Activated B cell treated with CpG ODN at 0.5 μM for 24 hours (primary cell): ENCODE data around the gene GDI1. TPM values are rescaled to one million over a fixed set of nuclear protein-coding genes. Genes with fewer than 3 reads are reported as not detected.

ENCODE experiments used
- ATAC-seq: fragments of 200-7000 bp; cut with Tn5 transposase; one replicate; pipeline ENCODE4 v1.10.0; 2021; ENCODE audit warnings: low read depth, mild to moderate bottlenecking, moderate library complexity
- CTCF ChIA-PET: fragments of 350-600 bp; sonication (Branson Sonifier 250); formaldehyde crosslinking; loops from one replicate; lab custom pipeline; 2021; ENCODE audit warnings: antibody characterized with exemption; lab: Charles Lee
- POLR2A ChIA-PET: fragments of 350-600 bp; sonication (Branson Sonifier 250); formaldehyde crosslinking; loops from one replicate; lab custom pipeline; 2021; ENCODE audit warnings: antibody characterized with exemption; lab: Charles Lee
- DNase-seq: peaks from one replicate; pipeline ENCODE4 v3.0.0; 2022
- H3K27ac Mint-ChIP-seq: one replicate; pipeline ENCODE4 v1.8.0; 2020; ENCODE audit warnings: mixed read lengths
- H3K27me3 Mint-ChIP-seq: one replicate; pipeline ENCODE4 v1.8.0; 2021; ENCODE audit warnings: mixed read lengths
- H3K36me3 Mint-ChIP-seq: one replicate; pipeline ENCODE4 v1.8.0; 2021; ENCODE audit warnings: low read depth, mixed read lengths
- H3K4me1 Mint-ChIP-seq: one replicate; pipeline ENCODE4 v1.8.0; 2021; ENCODE audit warnings: mixed read lengths
- H3K4me3 Mint-ChIP-seq: one replicate; pipeline ENCODE4 v1.8.0; 2020; ENCODE audit warnings: mild to moderate bottlenecking, mixed read lengths
- H3K9me3 Mint-ChIP-seq: one replicate; pipeline ENCODE4 v1.8.0; 2020; ENCODE audit warnings: mixed read lengths
- intact Hi-C: fragments of 100-400 bp; cut with micrococcal nuclease; formaldehyde crosslinking; loops from one replicate; pipeline ENCODE4 v1.15.1; 2024
- total RNA-seq: library from RNA; stranded (reverse); gene quantifications from 2 replicates; pipeline ENCODE4 v1.2.3, GENCODE V29; 2022
- TF ChIP-seq, protein P1 (sequence below): fragments of 200-600 bp; IDR thresholded peaks from one replicate; pipeline ENCODE4 v1.8.0; 2022; ENCODE audit warnings: antibody characterized with exemption, mild to moderate bottlenecking

The GDI1 gene
- total RNA-seq, 1 donor from 2014 or later, result 127 TPM

DNA sequence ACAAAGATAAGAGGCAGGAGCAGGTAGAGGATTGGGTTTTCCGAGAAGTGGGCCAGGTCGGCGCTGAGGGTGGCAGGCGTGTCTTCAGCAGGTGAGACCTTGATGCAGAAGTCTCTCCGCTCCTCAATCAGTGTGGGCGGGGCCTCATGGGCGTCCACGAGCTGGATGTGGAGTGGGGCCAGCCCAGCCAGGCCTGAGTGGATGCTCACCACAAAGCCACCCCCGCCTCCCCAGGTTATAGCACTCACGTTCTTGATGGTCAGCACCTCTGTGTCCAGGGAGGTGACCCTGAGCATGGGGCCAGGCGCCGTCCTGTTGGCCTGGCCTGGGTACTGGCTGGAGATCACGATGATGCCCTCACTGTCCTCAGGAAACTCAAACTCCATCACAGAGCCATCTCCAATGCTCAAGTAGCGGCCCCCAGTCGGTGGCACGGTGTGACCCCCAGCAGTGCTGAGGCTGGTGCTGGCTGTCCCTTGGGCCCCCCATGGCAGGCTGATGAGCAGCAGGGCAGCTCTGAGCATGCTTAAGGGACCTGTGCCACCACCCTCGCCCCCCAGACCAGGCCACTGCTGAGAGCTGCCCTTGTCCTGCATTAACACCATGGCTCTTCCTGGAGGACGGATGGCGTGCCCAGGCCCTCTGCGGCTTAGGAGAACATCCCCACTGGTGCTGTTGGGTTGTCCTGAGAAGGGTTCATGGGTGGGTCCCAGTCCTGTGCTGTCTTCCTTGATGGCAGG is 51.6 kb downstream of the GDI1 start:
- no peaks in the 10 kb centered on the region for H3K9me3 Mint-ChIP-seq
- no peak for ATAC-seq
- no peaks in the 10 kb centered on the region for H3K27me3 Mint-ChIP-seq
- H3K4me3 Mint-ChIP-seq, result no peak overlapping the region
- peaks cover 7% of the 10 kb centered on the region for H3K36me3 Mint-ChIP-seq
- intact Hi-C loops, result no loop called here
- DNase-seq, result no peak
- TF ChIP-seq, protein P1, sequence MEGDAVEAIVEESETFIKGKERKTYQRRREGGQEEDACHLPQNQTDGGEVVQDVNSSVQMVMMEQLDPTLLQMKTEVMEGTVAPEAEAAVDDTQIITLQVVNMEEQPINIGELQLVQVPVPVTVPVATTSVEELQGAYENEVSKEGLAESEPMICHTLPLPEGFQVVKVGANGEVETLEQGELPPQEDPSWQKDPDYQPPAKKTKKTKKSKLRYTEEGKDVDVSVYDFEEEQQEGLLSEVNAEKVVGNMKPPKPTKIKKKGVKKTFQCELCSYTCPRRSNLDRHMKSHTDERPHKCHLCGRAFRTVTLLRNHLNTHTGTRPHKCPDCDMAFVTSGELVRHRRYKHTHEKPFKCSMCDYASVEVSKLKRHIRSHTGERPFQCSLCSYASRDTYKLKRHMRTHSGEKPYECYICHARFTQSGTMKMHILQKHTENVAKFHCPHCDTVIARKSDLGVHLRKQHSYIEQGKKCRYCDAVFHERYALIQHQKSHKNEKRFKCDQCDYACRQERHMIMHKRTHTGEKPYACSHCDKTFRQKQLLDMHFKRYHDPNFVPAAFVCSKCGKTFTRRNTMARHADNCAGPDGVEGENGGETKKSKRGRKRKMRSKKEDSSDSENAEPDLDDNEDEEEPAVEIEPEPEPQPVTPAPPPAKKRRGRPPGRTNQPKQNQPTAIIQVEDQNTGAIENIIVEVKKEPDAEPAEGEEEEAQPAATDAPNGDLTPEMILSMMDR, result no peak
- ChIA-PET CTCF (no interaction called here), POLR2A (interaction anchor here (1.0 to 2.4 kb wide), 4 partner anchors 9 to 78 kb away, joined by 3 to 18 read pairs (median 8); partner anchors contain the start of genes DNASE1L1, LAGE3, PLXNA3 and TAFAZZIN)
- no peak overlapping the region for H3K27ac Mint-ChIP-seq
- H3K4me1 Mint-ChIP-seq, result peaks cover 12% of the 10 kb centered on the region

DNA sequence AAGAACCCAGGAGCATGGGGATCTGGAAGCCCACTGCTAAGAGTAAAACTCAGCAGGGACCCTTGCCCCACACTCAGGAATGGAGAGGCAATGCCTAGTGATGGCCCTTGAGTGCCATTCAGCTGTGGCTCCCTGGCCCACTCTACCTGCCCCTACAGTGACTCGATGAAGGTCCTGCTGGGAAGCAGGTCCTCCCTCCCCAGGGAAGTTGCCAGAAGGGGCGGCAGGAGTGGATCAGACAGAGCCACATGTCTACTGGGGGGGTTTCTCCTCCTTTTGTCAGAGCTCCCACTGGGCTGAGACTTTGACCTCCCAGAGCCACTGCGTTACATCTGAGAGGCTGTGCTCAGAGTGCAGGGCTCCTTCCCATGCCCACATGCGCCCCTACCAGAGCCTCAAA is 52.2 kb downstream of the GDI1 start:
- DNase-seq (no peak), ATAC-seq (no peak)
- Mint-ChIP-seq H3K27me3 (no peaks in the 10 kb centered on the region), H3K9me3 (no peaks in the 10 kb centered on the region), H3K4me3 (peak overlapping the region; percentile 86), H3K36me3 (peaks cover 4% of the 10 kb centered on the region), H3K4me1 (peaks cover 10% of the 10 kb centered on the region), H3K27ac (peak overlapping the region; percentile 85)
- TF ChIP-seq, protein P1, result no peak
- intact Hi-C loops, result no loop called here
- POLR2A ChIA-PET, result interaction anchor here (1.0 to 3.1 kb wide), 11 partner anchors 9 to 508 kb away, joined by 3 to 34 read pairs (median 12); partner anchors contain the start of genes DNASE1L1, EMD, FAM3A and LAGE3
- CTCF ChIA-PET, result no interaction called here

DNA sequence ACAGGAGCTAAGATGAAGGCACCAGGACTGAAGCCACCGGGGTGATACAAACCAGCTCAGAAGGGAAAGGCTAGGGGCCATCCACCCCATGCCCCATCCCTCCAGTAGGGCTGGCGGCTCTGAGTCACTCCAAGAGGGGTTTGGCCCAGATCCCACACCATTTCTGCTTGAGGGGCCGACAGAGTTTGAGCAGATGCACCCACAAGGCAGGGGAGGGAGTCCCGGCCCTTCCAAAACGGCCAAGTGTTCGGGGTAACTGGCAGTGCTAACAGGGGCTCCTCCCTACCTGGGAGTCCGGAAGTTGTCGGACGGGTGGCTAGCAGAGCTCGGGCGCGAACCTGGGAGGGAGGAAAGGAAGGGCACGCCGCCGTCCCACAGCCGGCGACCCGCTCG is 53.1 kb downstream of the GDI1 start:
- H3K27ac Mint-ChIP-seq, result peak overlapping the region; percentile 85
- H3K9me3 Mint-ChIP-seq, result no peaks in the 10 kb centered on the region
- ChIA-PET CTCF (interaction anchor here (0.8 to 1.0 kb wide), 2 partner anchors 27 to 117 kb away, joined by 3 read pairs; no protein-coding TSS in a partner anchor), POLR2A (interaction anchor here (0.5 to 3.1 kb wide), 19 partner anchors 10 to 519 kb away, joined by 3 to 34 read pairs (median 6); partner anchors contain the start of genes ATP6AP1, DNASE1L1, EMD and FAM3A)
- H3K36me3 Mint-ChIP-seq, result peaks cover 4% of the 10 kb centered on the region
- H3K27me3 Mint-ChIP-seq, result no peaks in the 10 kb centered on the region
- H3K4me3 Mint-ChIP-seq, result peak overlapping the region; percentile 86
- DNase-seq, result no peak
- peak; percentile 5 for ATAC-seq
- intact Hi-C loops, result loop anchor here (1.0 to 5.0 kb wide), 4 partner anchors 11 to 93 kb away; partner anchors contain the start of genes FAM3A, LAGE3, PLXNA3 and RPL10
- peaks cover 10% of the 10 kb centered on the region for H3K4me1 Mint-ChIP-seq
- TF ChIP-seq, protein P1, result no peak

DNA sequence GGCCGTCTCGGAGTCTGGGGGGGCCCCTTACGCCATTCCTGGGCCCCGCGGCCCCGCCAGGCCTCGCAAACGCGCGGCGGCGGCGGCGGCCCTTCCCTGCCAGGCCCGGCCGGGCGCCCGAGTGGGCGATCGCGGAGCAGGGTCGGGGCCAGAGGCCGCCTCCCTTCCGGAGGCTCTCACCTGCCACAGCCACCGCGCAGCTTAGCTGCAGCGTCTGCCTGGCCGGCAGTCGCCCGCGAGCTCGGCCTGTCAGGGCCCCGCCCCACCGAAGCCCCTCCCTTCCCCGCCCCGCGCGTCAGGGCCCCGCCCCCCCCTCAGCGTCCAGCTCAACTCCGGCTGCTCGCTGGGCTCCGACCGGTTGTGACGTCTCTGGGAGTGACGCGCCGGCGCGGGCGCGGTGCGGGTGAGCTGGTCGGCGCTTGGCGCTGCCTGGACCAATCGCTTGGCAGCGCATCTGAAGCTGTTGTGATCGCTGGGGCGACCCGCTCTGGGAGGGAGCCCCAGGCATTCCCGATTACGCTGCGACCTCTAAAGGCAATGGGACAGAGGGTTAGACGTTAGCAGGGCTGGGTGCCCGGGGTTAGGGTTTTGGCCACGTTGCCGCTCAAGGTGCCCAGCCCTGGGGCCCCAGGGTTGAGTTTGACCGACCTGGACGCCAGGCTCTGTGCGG is 53.6 kb downstream of the GDI1 start, which contains the start of gene SLC10A3:
SLC10A3 (minus strand) TSS at position 216 of the 670 bp plus-strand sequence. CDS start 1,689 bp downstream, outside the sequence.
- ATAC-seq (peak; percentile 82), DNase-seq (peak; percentile 77)
- H3K36me3 Mint-ChIP-seq, result peaks cover 4% of the 10 kb centered on the region
- TF ChIP-seq, protein P1, result no peak
- intact Hi-C loops, result loop anchor here (1.0 to 5.0 kb wide), 4 partner anchors 11 to 93 kb away; partner anchors contain the start of genes FAM3A, LAGE3, PLXNA3 and RPL10
- ChIA-PET POLR2A (interaction anchor here (0.5 to 3.1 kb wide), 21 partner anchors 9 to 519 kb away, joined by 3 to 34 read pairs (median 5); partner anchors contain the start of genes ATP6AP1, DNASE1L1, EMD and FAM3A), CTCF (interaction anchor here (0.8 to 1.0 kb wide), 2 partner anchors 26 to 117 kb away, joined by 3 read pairs; no protein-coding TSS in a partner anchor)
- H3K4me1 Mint-ChIP-seq, result peaks cover 10% of the 10 kb centered on the region
- H3K27me3 Mint-ChIP-seq, result no peaks in the 10 kb centered on the region
- peak within 1 kb of the TSS; percentile 93 for H3K27ac Mint-ChIP-seq
- no peaks in the 10 kb centered on the region for H3K9me3 Mint-ChIP-seq
- H3K4me3 Mint-ChIP-seq, result peak within 1 kb of the TSS; percentile 88

Other genes starting within 250 kb of the GDI1 start
- not detected in 2 replicates for gene OPN1MW2, start 217.4 kb upstream of the GDI1 start, total RNA-seq
- gene OPN1MW3, start 179.6 kb upstream of the GDI1 start, total RNA-seq, result not detected in 2 replicates
- gene TEX28, start 142.0 kb upstream of the GDI1 start, total RNA-seq, result not detected in 2 replicates
- not detected in 2 replicates for gene TKTL1, start 141.4 kb upstream of the GDI1 start, total RNA-seq
- 605 and 679 TPM in 2 replicates for gene FLNA, start 62.5 kb upstream of the GDI1 start, total RNA-seq
- gene EMD, start 57.9 kb upstream of the GDI1 start, total RNA-seq, result 68.4 and 70.2 TPM in 2 replicates
- 5,113 and 5,534 TPM in 2 replicates for gene RPL10, start 38.8 kb upstream of the GDI1 start, total RNA-seq
- gene DNASE1L1, start 27.9 kb upstream of the GDI1 start, total RNA-seq, result 15.3 and 15.8 TPM in 2 replicates
- gene TAFAZZIN, start 25.6 kb upstream of the GDI1 start, total RNA-seq, result 50.5 and 66.1 TPM in 2 replicates
- gene ATP6AP1, start 8.5 kb upstream of the GDI1 start, total RNA-seq, result 36.6 and 38.8 TPM in 2 replicates
- 52.5 and 56.0 TPM in 2 replicates for gene FAM50A, start 7.0 kb downstream of the GDI1 start, total RNA-seq
- 58.9 and 69.5 TPM in 2 replicates for gene PLXNA3, start 21.1 kb downstream of the GDI1 start, total RNA-seq
- gene LAGE3, start 42.1 kb downstream of the GDI1 start, total RNA-seq, result 16.6 and 18.9 TPM in 2 replicates
- 20.4 and 20.9 TPM in 2 replicates for gene UBL4A, start 49.5 kb downstream of the GDI1 start, total RNA-seq
- gene SLC10A3, start 53.5 kb downstream of the GDI1 start, total RNA-seq, result 13.4 and 17.1 TPM in 2 replicates
- 30.0 and 36.1 TPM in 2 replicates for gene FAM3A, start 79.1 kb downstream of the GDI1 start, total RNA-seq
- 77.1 and 84.6 TPM in 2 replicates for gene G6PD, start 109.7 kb downstream of the GDI1 start, total RNA-seq
- 52.9 and 61.1 TPM in 2 replicates for gene IKBKG, start 110.5 kb downstream of the GDI1 start, total RNA-seq
- not detected in 2 replicates for gene CTAG1A, start 148.0 kb downstream of the GDI1 start, total RNA-seq
- gene CTAG1B, start 182.1 kb downstream of the GDI1 start, total RNA-seq, result not detected in 2 replicates
- not detected in 2 replicates for gene CTAG2, start 216.4 kb downstream of the GDI1 start, total RNA-seq